K562 (cell line): ENCODE measurements around the gene USP22.

Experiments
- ETV6 ChIP-seq, 3 experiments: fragments of 150-350 bp in 1 of 3; sonication (generic) in 1 of 3; formaldehyde crosslinking in 1 of 3; IDR thresholded peaks; 2 replicates each; pipeline versions ENCODE4 v1.6.1 to v1.8.0; 2014 to 2022; ENCODE audit warnings: borderline replicate concordance in 2 of 3, low read depth in 2 of 3, antibody characterized with exemption in 1 of 3, low read length in 1 of 3, mild to moderate bottlenecking in 1 of 3, missing genetic modification reagents in 1 of 3
- FUS ChIP-seq: fragments of 200-400 bp; formaldehyde crosslinking; optimal IDR thresholded peaks from 2 replicates; pipeline ENCODE3; 2017; ENCODE audit warnings: low read depth, low read length
- TFAM ChIP-seq: fragments of 250-450 bp; sonication (Bioruptor Pico); conservative IDR thresholded peaks from 2 replicates; pipeline ENCODE4 v1.5.0; 2021; ENCODE audit warnings: mild to moderate bottlenecking, moderate library complexity
- UBTF ChIP-seq, 2 experiments: IDR thresholded peaks; 2 replicates each; pipeline ENCODE4 v1.6.1; 2012; ENCODE audit warnings: improper control_type of control experiment in 2 of 2, low read depth in 2 of 2, low read length in 2 of 2, borderline replicate concordance in 1 of 2

- TF ChIP-seq FUS (no peak), UBTF (IDR thresholded peaks at IDR 0.05; ENCODE audit: borderline replicate concordance in 1 of 2, low read depth in 2 of 2, low read length in 2 of 2) (no peak), TFAM (CRISPR knock-in tag) (no peak), ETV6 (IDR thresholded peaks at IDR 0.05; ENCODE audit: borderline replicate concordance in 1 of 2, low read depth in 2 of 2, low read length in 1 of 2) (no peak), ETV6 (CRISPR knock-in tag; IDR thresholded peaks at IDR 0.05; ENCODE audit: borderline replicate concordance) (no peak)
These were observed 67.2 kb downstream of the USP22 start for GRCh38 chr17:20975566-20975965.
